ENCODE results near the gene TRDMT1.

GRCh38 chr10:17155826-17156225, 45.6 kb downstream of the TRDMT1 start:
- no peak for TF ChIP-seq GATA3 (IDR thresholded peaks at IDR 0.05; ENCODE audit: low read depth, low read length)
- no peak for TF ChIP-seq GATA2 (IDR thresholded peaks at IDR 0.05; ENCODE audit: low read depth, low read length)

All from SH-SY5Y (cell line).